Suprapubic skin (tissue), 4 donors: ENCODE measurements around the gene ARVCF.

ENCODE experiments used
- EP300 ChIP-seq: sonication (generic); formaldehyde crosslinking; IDR thresholded peaks from one replicate; pipeline ENCODE4 v1.6.1; 2017; ENCODE audit warnings: antibody characterized with exemption
- POLR2A ChIP-seq, 2 donors: fragments of 450-650 bp; IDR thresholded peaks; one replicate each; pipeline ENCODE4 v1.6.1; 2017; ENCODE audit warnings: antibody characterized with exemption in 2 of 2, mild to moderate bottlenecking in 2 of 2, moderate library complexity in 2 of 2
- POLR2AphosphoS5 ChIP-seq, 3 donors: sonication (generic); formaldehyde crosslinking; IDR thresholded peaks; one replicate each; pipeline ENCODE4 v1.6.1; 2017; ENCODE audit warnings: antibody characterized with exemption in 3 of 3
- TF ChIP-seq, protein P1 (sequence below), 2 donors: fragments of 200-600 bp in 1 of 2; fragments of 450-650 bp in 1 of 2; sonication (generic) in 1 of 2; IDR thresholded peaks; one replicate each; pipeline ENCODE4 v1.5.1; 2016 to 2019; ENCODE audit warnings: antibody characterized with exemption in 2 of 2, mild to moderate bottlenecking in 1 of 2, moderate library complexity in 1 of 2

DNA sequence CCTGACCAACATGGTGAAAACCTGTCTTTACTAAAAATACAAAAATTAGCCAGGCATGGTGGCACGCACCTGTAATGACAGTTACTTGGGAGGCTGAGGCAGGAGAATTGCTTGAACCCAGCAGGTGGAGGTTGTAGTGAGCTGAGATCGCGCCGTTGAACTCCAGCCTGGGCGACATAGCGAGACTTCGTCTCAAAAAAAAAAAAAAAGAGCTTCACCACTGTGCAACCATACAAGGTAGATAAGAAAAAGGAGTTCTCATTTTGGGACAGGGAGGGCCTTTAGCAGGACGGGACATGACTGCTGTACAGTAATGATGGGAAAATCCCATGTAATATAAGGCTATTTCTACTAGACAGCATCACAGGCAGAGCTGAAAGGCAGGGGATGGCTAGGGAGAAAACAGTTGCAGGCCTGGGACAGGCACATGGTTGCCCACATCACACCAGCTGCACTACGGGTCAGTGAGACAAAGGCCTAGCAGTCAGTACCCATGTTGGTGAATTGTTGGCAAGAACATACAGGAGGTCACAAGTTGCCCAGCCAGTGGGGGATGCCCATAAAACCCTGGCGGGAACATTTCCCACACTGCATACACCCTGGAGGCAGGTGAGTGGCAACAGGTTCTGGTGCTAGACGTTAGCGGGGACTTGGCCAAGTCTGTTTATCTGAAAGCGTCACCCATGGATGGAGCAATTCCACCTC lies 9.7 kb upstream of the ARVCF start:
- TF ChIP-seq, protein P1, sequence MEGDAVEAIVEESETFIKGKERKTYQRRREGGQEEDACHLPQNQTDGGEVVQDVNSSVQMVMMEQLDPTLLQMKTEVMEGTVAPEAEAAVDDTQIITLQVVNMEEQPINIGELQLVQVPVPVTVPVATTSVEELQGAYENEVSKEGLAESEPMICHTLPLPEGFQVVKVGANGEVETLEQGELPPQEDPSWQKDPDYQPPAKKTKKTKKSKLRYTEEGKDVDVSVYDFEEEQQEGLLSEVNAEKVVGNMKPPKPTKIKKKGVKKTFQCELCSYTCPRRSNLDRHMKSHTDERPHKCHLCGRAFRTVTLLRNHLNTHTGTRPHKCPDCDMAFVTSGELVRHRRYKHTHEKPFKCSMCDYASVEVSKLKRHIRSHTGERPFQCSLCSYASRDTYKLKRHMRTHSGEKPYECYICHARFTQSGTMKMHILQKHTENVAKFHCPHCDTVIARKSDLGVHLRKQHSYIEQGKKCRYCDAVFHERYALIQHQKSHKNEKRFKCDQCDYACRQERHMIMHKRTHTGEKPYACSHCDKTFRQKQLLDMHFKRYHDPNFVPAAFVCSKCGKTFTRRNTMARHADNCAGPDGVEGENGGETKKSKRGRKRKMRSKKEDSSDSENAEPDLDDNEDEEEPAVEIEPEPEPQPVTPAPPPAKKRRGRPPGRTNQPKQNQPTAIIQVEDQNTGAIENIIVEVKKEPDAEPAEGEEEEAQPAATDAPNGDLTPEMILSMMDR (IDR thresholded peaks at IDR 0.05): no peak
- TF ChIP-seq EP300 (no peak), POLR2A (IDR thresholded peaks at IDR 0.05) (no peak), POLR2AphosphoS5 (IDR thresholded peaks at IDR 0.05) (no peak)
